Measurements from ENCODE around the gene RPGRIP1L. TPM values are rescaled to one million over a fixed set of nuclear protein-coding genes. Genes with fewer than 3 reads are reported as not detected.

The RPGRIP1L gene
- total RNA-seq, 5 donors from 2014 or later (not counting 1 experiment from before 2014, with no cell fraction given) = 3.7 to 5.6 (median 3.8) TPM

DNA sequence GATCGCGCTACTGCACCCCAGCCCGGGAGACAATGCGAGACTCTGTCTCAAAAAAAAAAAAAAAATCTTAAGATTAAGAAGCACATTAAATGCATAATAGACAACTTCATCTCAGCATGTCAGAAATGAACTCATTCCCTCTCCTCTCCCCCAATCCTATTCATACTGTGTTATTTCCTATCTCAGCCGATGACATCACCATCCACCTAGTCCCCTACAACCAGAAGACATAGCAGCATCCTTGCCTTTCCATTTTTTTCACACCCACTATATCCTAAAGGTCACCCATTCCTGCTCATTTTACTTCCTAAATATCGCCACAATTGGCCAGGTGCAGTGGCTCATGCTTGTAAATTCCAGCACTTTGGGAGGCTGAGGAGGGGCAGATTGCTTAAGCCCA is 81.3 kb downstream of the RPGRIP1L start:
- no peak overlapping the region for H3K4me3 Mint-ChIP-seq
- DNase-seq (no peak), ATAC-seq (replicated peaks in 1 of 4) (no peak)
- no peak overlapping the region for H3K27ac Mint-ChIP-seq
- no peaks in the 10 kb centered on the region for H3K4me1 Mint-ChIP-seq
- no peaks in the 10 kb centered on the region for H3K27me3 Mint-ChIP-seq
- Histone ChIP-seq H3K36me3 (ENCODE audit: control insufficient read depth in 2 of 2, extremely low read depth in 1 of 2, insufficient read depth in 1 of 2, low read length in 1 of 2) (no peaks in the 10 kb centered on the region), H3K27me3 (replicated peaks in 1 of 2; ENCODE audit: control insufficient read depth in 2 of 2, extremely low read depth in 1 of 2, insufficient read depth in 2 of 2, low read length in 1 of 2) (no peaks in the 10 kb centered on the region), H3K4me1 (ENCODE audit: control insufficient read depth in 1 of 2, extremely low read depth in 1 of 2, insufficient read depth in 2 of 2, low read length in 2 of 2) (no peaks in the 10 kb centered on the region), H3K4me3 (ENCODE audit: control insufficient read depth in 1 of 2, extremely low read depth in 1 of 2, low read length in 1 of 2) (no peak overlapping the region), H3K9me3 (no peaks in the 10 kb centered on the region), H3K27ac (ENCODE audit: low read length) (no peak overlapping the region)
- H3K9me3 Mint-ChIP-seq = no peaks in the 10 kb centered on the region
- POLR2A ChIA-PET = no interaction called here
- H3K36me3 Mint-ChIP-seq = peaks cover 8% of the 10 kb centered on the region
- WGBS (ENCODE audit: insufficient coverage) = 96% methylated on average over 4 of the region's 6 CpGs
- CTCF ChIA-PET = no interaction called here

DNA sequence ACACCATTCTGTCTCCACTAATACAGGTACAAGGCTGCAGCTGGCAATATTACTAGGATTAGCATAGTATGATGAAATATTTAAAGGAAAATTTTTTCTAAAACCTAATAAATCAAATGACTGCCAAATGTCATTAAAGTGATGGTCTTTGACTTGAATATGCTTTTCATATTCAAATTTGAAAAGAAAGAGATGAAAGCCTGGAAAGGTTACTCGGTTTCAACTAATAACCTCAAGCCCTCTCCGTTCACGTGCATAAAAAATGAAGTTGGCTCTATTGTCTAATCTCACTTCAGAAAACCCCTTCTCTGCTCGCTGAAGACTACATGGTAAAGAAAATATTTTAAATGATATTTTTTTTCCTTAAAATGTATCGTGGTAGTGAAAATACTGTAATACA is 83.2 kb downstream of the RPGRIP1L start:
- Mint-ChIP-seq H3K36me3 (peaks cover 8% of the 10 kb centered on the region), H3K9me3 (no peaks in the 10 kb centered on the region), H3K4me3 (no peak overlapping the region), H3K27me3 (no peaks in the 10 kb centered on the region), H3K4me1 (no peaks in the 10 kb centered on the region), H3K27ac (no peak overlapping the region)
- Histone ChIP-seq H3K4me1 (ENCODE audit: control insufficient read depth in 1 of 2, extremely low read depth in 1 of 2, insufficient read depth in 2 of 2, low read length in 2 of 2) (no peaks in the 10 kb centered on the region), H3K9me3 (no peaks in the 10 kb centered on the region), H3K4me3 (ENCODE audit: control insufficient read depth in 1 of 2, extremely low read depth in 1 of 2, low read length in 1 of 2) (no peak overlapping the region), H3K27ac (ENCODE audit: low read length) (no peak overlapping the region), H3K36me3 (ENCODE audit: control insufficient read depth in 2 of 2, extremely low read depth in 1 of 2, insufficient read depth in 1 of 2, low read length in 1 of 2) (no peaks in the 10 kb centered on the region), H3K27me3 (replicated peaks in 1 of 2; ENCODE audit: control insufficient read depth in 2 of 2, extremely low read depth in 1 of 2, insufficient read depth in 2 of 2, low read length in 1 of 2) (no peaks in the 10 kb centered on the region)
- DNase-seq (no peak), ATAC-seq (replicated peaks in 1 of 4) (no peak)
- POLR2A ChIA-PET = no interaction called here
- no CpG with 5 or more reads among the region's 5 CpGs for WGBS (ENCODE audit: insufficient coverage)
- CTCF ChIA-PET = interaction anchor here in 1 of 2 donors (0.7 kb wide), 2 partner anchors 309 to 335 kb away, joined by 4 to 8 read pairs; no protein-coding TSS in a partner anchor

DNA sequence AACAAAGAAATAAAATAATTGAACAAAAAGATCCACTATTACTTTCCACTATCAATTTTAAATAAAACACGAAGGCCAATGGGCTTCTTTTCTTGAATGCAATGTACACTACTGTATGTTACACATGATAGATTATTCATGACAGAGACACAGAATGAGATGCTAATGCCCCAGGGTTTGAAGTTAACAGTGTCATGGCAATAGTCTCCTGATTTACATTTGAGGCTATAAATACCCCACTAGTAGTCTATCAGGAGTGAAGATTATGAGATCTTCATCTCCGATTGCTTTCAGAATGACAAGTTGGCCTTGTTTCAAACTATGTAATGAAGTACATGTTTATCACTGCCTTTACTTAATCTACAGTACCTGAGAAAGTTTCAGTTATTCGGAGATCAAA is 84.4 kb downstream of the RPGRIP1L start:
- no peak overlapping the region for H3K4me3 Mint-ChIP-seq
- no peak overlapping the region for H3K4me3 ChIP-seq (ENCODE audit: control insufficient read depth in 1 of 2, extremely low read depth in 1 of 2, low read length in 1 of 2)
- WGBS (ENCODE audit: insufficient coverage) = no CpG with 5 or more reads among the region's 3 CpGs
- H3K27me3 ChIP-seq (replicated peaks in 1 of 2; ENCODE audit: control insufficient read depth in 2 of 2, extremely low read depth in 1 of 2, insufficient read depth in 2 of 2, low read length in 1 of 2) = no peaks in the 10 kb centered on the region
- ChIA-PET CTCF (no interaction called here), POLR2A (no interaction called here)
- no peak overlapping the region for H3K27ac ChIP-seq (ENCODE audit: low read length)
- H3K4me1 ChIP-seq (ENCODE audit: control insufficient read depth in 1 of 2, extremely low read depth in 1 of 2, insufficient read depth in 2 of 2, low read length in 2 of 2) = no peaks in the 10 kb centered on the region
- no peak for DNase-seq
- no peaks in the 10 kb centered on the region for H3K9me3 Mint-ChIP-seq
- H3K27ac Mint-ChIP-seq = no peak overlapping the region
- no peaks in the 10 kb centered on the region for H3K4me1 Mint-ChIP-seq
- peaks cover 8% of the 10 kb centered on the region for H3K36me3 Mint-ChIP-seq
- H3K27me3 Mint-ChIP-seq = no peaks in the 10 kb centered on the region
- H3K9me3 ChIP-seq = no peaks in the 10 kb centered on the region
- no peak for ATAC-seq (replicated peaks in 1 of 4)
- no peaks in the 10 kb centered on the region for H3K36me3 ChIP-seq (ENCODE audit: control insufficient read depth in 2 of 2, extremely low read depth in 1 of 2, insufficient read depth in 1 of 2, low read length in 1 of 2)

DNA sequence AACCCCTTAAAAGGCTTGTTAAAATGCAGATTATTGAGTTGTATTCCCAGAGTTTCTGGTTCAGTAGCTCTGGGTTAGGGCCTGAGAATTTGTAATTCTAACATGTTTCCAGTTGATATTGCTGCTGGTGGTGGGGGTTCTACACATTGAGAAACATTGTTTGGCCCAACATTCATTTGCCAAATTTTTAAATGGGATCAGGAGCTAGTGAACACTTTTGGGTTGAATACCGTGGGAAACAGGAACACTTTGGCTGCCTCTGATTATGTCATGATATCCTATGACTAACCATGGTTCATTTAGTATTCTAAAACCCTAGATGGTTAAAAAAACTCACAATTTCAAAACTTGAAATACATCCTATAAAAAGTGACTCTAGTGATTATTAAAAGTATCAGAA is 89.3 kb downstream of the RPGRIP1L start:
- no CpG with 5 or more reads among the region's 1 CpG for WGBS (ENCODE audit: insufficient coverage)
- H3K4me1 ChIP-seq (ENCODE audit: control insufficient read depth in 1 of 2, extremely low read depth in 1 of 2, insufficient read depth in 2 of 2, low read length in 2 of 2) = no peaks in the 10 kb centered on the region
- no peak overlapping the region for H3K4me3 ChIP-seq (ENCODE audit: control insufficient read depth in 1 of 2, extremely low read depth in 1 of 2, low read length in 1 of 2)
- no peak overlapping the region for H3K27ac ChIP-seq (ENCODE audit: low read length)
- no peaks in the 10 kb centered on the region for H3K9me3 ChIP-seq
- H3K36me3 ChIP-seq (ENCODE audit: control insufficient read depth in 2 of 2, extremely low read depth in 1 of 2, insufficient read depth in 1 of 2, low read length in 1 of 2) = no peaks in the 10 kb centered on the region
- CTCF ChIA-PET = no interaction called here
- Mint-ChIP-seq H3K9me3 (no peaks in the 10 kb centered on the region), H3K27ac (no peak overlapping the region), H3K4me3 (no peak overlapping the region), H3K27me3 (no peaks in the 10 kb centered on the region), H3K36me3 (peaks cover 18% of the 10 kb centered on the region), H3K4me1 (no peaks in the 10 kb centered on the region)
- ATAC-seq (replicated peaks in 1 of 4) (no peak), DNase-seq (no peak)
- POLR2A ChIA-PET = no interaction called here
- no peaks in the 10 kb centered on the region for H3K27me3 ChIP-seq (replicated peaks in 1 of 2; ENCODE audit: control insufficient read depth in 2 of 2, extremely low read depth in 1 of 2, insufficient read depth in 2 of 2, low read length in 1 of 2)

DNA sequence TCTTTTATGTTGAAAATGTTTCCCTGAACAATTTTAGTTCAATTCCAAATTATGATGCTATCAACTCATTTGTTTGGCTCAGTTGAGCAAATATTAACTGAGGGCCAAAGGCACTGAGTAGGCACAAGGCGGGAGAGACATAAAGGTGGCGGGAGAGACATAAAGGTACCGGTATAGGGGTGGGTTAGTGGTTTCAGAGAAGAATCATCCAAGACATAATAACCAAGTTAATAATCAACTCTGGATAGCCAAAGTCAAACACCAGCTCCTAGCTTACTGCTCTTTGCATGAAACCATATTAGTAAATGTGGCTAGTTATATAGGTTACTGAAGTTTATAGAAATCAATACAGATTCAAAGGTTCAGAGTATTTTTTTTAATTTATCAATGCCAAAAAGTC is 91.7 kb downstream of the RPGRIP1L start:
- POLR2A ChIA-PET = no interaction called here
- H3K4me1 ChIP-seq (ENCODE audit: control insufficient read depth in 1 of 2, extremely low read depth in 1 of 2, insufficient read depth in 2 of 2, low read length in 2 of 2) = no peaks in the 10 kb centered on the region
- ATAC-seq (replicated peaks in 1 of 4) (no peak), DNase-seq (no peak)
- H3K4me3 Mint-ChIP-seq = no peak overlapping the region
- no CpG with 5 or more reads among the region's 3 CpGs for WGBS (ENCODE audit: insufficient coverage)
- H3K4me3 ChIP-seq (ENCODE audit: control insufficient read depth in 1 of 2, extremely low read depth in 1 of 2, low read length in 1 of 2) = no peak overlapping the region
- no peaks in the 10 kb centered on the region for H3K4me1 Mint-ChIP-seq
- no peak overlapping the region for H3K27ac Mint-ChIP-seq
- H3K27me3 Mint-ChIP-seq = no peaks in the 10 kb centered on the region
- CTCF ChIA-PET = no interaction called here
- no peaks in the 10 kb centered on the region for H3K9me3 Mint-ChIP-seq
- no peaks in the 10 kb centered on the region for H3K36me3 ChIP-seq (ENCODE audit: control insufficient read depth in 2 of 2, extremely low read depth in 1 of 2, insufficient read depth in 1 of 2, low read length in 1 of 2)
- no peak overlapping the region for H3K27ac ChIP-seq (ENCODE audit: low read length)
- no peaks in the 10 kb centered on the region for H3K27me3 ChIP-seq (replicated peaks in 1 of 2; ENCODE audit: control insufficient read depth in 2 of 2, extremely low read depth in 1 of 2, insufficient read depth in 2 of 2, low read length in 1 of 2)
- no peaks in the 10 kb centered on the region for H3K9me3 ChIP-seq
- H3K36me3 Mint-ChIP-seq = peaks cover 10% of the 10 kb centered on the region

DNA sequence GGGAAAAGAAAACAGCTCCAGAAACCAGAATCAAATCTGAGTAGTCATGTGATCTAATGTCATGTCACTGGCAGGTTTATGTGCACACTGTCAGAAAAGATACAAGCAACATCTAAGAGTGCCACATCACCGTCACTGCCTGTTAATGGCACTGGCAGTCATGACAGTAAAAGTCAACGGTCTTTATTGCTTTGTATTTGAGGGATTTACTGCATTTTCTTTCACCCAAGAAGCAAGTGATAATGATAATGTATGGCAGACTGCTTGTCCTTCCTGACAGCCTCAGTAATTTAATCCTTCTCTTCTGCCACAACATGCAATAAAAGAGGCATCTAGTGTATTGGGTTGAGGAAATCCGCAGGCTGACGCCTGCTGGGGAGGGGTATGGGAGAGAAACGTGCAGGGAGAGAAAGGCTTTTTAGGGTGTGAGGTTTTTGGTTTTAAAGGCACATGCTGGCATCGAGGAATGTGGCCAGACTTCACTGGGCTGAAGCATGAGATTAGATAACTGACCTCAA is 92.4 kb downstream of the RPGRIP1L start:
- Histone ChIP-seq H3K36me3 (ENCODE audit: control insufficient read depth in 2 of 2, extremely low read depth in 1 of 2, insufficient read depth in 1 of 2, low read length in 1 of 2) (no peaks in the 10 kb centered on the region), H3K4me3 (ENCODE audit: control insufficient read depth in 1 of 2, extremely low read depth in 1 of 2, low read length in 1 of 2) (no peak overlapping the region), H3K9me3 (no peaks in the 10 kb centered on the region), H3K27me3 (replicated peaks in 1 of 2; ENCODE audit: control insufficient read depth in 2 of 2, extremely low read depth in 1 of 2, insufficient read depth in 2 of 2, low read length in 1 of 2) (no peaks in the 10 kb centered on the region), H3K27ac (ENCODE audit: low read length) (no peak overlapping the region), H3K4me1 (ENCODE audit: control insufficient read depth in 1 of 2, extremely low read depth in 1 of 2, insufficient read depth in 2 of 2, low read length in 2 of 2) (no peaks in the 10 kb centered on the region)
- ChIA-PET CTCF (no interaction called here), POLR2A (no interaction called here)
- no peak for DNase-seq
- Mint-ChIP-seq H3K36me3 (peaks cover 10% of the 10 kb centered on the region), H3K9me3 (no peaks in the 10 kb centered on the region), H3K4me1 (no peaks in the 10 kb centered on the region), H3K27me3 (no peaks in the 10 kb centered on the region), H3K4me3 (no peak overlapping the region), H3K27ac (no peak overlapping the region)
- WGBS (ENCODE audit: insufficient coverage) = 81% methylated on average over 4 of the region's 6 CpGs
- no peak for ATAC-seq (replicated peaks in 1 of 4)

DNA sequence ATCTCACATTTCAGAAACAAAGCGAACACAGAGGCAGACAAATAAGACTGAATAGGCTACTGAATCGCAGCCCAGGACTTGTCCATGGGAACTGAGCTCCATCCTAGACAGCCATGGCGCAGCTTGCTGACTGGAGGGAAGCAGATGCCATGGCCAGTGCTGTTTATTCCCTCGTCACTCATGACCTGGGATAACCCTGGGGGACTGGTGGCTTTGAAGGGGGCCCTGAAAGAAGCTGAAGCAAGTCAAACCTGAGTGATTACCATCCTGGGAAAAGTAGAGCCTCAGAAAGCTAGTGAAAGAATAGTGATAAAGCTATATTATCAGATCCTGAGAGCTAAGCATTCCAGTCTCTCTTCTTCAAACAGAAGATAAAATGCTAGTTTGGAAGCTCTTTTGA is 94.1 kb downstream of the RPGRIP1L start:
- POLR2A ChIA-PET = no interaction called here
- WGBS (ENCODE audit: insufficient coverage) = 95% methylated on average over 3 of the region's 4 CpGs
- H3K4me1 ChIP-seq (ENCODE audit: control insufficient read depth in 1 of 2, extremely low read depth in 1 of 2, insufficient read depth in 2 of 2, low read length in 2 of 2) = no peaks in the 10 kb centered on the region
- H3K27ac Mint-ChIP-seq = no peak overlapping the region
- H3K9me3 ChIP-seq = no peaks in the 10 kb centered on the region
- DNase-seq = no peak
- CTCF ChIA-PET = no interaction called here
- H3K4me3 ChIP-seq (ENCODE audit: control insufficient read depth in 1 of 2, extremely low read depth in 1 of 2, low read length in 1 of 2) = no peak overlapping the region
- H3K9me3 Mint-ChIP-seq = no peaks in the 10 kb centered on the region
- no peaks in the 10 kb centered on the region for H3K36me3 ChIP-seq (ENCODE audit: control insufficient read depth in 2 of 2, extremely low read depth in 1 of 2, insufficient read depth in 1 of 2, low read length in 1 of 2)
- no peaks in the 10 kb centered on the region for H3K27me3 Mint-ChIP-seq
- no peak for ATAC-seq (replicated peaks in 1 of 4)
- no peaks in the 10 kb centered on the region for H3K4me1 Mint-ChIP-seq
- no peak overlapping the region for H3K27ac ChIP-seq (ENCODE audit: low read length)
- no peak overlapping the region for H3K4me3 Mint-ChIP-seq
- H3K27me3 ChIP-seq (replicated peaks in 1 of 2; ENCODE audit: control insufficient read depth in 2 of 2, extremely low read depth in 1 of 2, insufficient read depth in 2 of 2, low read length in 1 of 2) = no peaks in the 10 kb centered on the region
- H3K36me3 Mint-ChIP-seq = peaks cover 19% of the 10 kb centered on the region
